ENCODE results near the gene MSI2. TPM values are rescaled to one million over a fixed set of nuclear protein-coding genes. Genes with fewer than 3 reads are reported as not detected.

Gene MSI2
- total and polyA plus RNA-seq, 9 of the 15 experiments (the other 6 are each of a cell fraction or from before 2014, with no cell fraction given), result 4.6 to 61.8 (median 42.4) TPM

DNA sequence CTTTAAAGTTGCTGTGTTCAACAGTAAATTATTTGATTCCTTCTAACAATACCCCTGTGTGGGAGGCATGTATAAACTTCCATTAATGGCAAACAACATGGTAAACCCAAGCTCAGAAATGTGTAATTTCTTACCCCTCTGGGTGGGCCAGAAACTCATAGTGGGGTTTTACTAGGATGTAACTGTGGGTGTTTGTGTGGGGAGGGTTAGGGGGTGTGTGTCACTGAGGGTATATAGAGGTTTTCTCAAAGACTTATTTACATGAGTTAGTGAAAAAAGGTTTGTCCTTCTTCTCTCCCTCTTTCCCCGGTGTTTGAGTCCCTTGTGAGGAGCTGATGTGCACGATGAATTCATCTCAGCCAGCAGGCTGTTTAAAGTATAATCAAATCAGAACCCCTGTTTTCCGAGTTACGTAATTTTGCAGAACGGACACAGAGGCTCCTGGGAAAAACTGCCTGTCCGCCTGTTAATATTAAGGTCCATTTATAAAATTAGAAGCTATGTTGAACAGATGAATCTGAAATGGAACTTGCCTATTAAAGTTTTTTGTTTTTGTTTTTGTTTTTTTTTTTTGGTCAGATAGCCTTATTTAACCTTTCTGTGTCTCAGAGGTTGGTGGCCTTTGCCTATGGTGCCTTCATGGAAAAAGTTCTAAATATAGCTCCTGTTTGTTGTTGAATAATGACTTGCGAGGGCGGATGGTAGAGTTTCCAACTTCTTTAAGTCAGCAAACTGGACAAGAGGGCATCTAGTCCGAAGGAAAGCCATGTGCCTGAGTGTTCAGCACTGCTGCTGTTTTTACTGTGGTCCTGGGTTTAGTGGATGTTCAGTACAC lies 73.3 kb downstream of the MSI2 start (continued):
- TF ChIP-seq, protein P1, sequence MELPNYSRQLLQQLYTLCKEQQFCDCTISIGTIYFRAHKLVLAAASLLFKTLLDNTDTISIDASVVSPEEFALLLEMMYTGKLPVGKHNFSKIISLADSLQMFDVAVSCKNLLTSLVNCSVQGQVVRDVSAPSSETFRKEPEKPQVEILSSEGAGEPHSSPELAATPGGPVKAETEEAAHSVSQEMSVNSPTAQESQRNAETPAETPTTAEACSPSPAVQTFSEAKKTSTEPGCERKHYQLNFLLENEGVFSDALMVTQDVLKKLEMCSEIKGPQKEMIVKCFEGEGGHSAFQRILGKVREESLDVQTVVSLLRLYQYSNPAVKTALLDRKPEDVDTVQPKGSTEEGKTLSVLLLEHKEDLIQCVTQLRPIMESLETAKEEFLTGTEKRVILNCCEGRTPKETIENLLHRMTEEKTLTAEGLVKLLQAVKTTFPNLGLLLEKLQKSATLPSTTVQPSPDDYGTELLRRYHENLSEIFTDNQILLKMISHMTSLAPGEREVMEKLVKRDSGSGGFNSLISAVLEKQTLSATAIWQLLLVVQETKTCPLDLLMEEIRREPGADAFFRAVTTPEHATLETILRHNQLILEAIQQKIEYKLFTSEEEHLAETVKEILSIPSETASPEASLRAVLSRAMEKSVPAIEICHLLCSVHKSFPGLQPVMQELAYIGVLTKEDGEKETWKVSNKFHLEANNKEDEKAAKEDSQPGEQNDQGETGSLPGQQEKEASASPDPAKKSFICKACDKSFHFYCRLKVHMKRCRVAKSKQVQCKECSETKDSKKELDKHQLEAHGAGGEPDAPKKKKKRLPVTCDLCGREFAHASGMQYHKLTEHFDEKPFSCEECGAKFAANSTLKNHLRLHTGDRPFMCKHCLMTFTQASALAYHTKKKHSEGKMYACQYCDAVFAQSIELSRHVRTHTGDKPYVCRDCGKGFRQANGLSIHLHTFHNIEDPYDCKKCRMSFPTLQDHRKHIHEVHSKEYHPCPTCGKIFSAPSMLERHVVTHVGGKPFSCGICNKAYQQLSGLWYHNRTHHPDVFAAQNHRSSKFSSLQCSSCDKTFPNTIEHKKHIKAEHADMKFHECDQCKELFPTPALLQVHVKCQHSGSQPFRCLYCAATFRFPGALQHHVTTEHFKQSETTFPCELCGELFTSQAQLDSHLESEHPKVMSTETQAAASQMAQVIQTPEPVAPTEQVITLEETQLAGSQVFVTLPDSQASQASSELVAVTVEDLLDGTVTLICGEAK (IDR thresholded peaks at IDR 0.05), result peak; percentile 84
- TF ChIP-seq, protein P1 (CRISPR knock-in tag; IDR thresholded peaks at IDR 0.05), result 0 out of 2 replicates have a peak, but pooled peaks have one; percentile 70
- TF ChIP-seq MEF2A (IDR thresholded peaks at IDR 0.05; ENCODE audit: control insufficient read depth, low read depth, low read length), result peak; percentile 76; the same call in 1 of the 2 replicates
- TF ChIP-seq CCNT2 (IDR thresholded peaks at IDR 0.05; ENCODE audit: borderline replicate concordance, extremely low read depth, insufficient read length, low read depth, low read length), result no peak
- TF ChIP-seq RBBP5 (IDR thresholded peaks at IDR 0.05; ENCODE audit: borderline replicate concordance, insufficient read depth, low read length, poor library complexity, severe bottlenecking), result peak; percentile 31
- TF ChIP-seq RAD51 (IDR thresholded peaks at IDR 0.05; ENCODE audit: borderline replicate concordance, low read depth), result no peak
- no peak for TF ChIP-seq RBM39 (optimal IDR thresholded peaks at IDR 0.05; ENCODE audit: low read depth, low read length)
- TF ChIP-seq CBFA2T2 (conservative IDR thresholded peaks at IDR 0.05), result no peak
- TF ChIP-seq GATAD2B (IDR thresholded peaks at IDR 0.05; ENCODE audit: borderline replicate concordance), result no peak
- TF ChIP-seq GTF2E2 (tag; IDR thresholded peaks at IDR 0.05), result no peak
- TF ChIP-seq STAG1 (CRISPR knock-in tag; IDR thresholded peaks at IDR 0.05; ENCODE audit: borderline replicate concordance), result no peak
- TF ChIP-seq MAFF (IDR thresholded peaks at IDR 0.05; ENCODE audit: low read length), result no peak
- no peak for TF ChIP-seq PML (IDR thresholded peaks at IDR 0.05; ENCODE audit: low read length)
- TF ChIP-seq MEF2D (tag; conservative IDR thresholded peaks at IDR 0.05; ENCODE audit: low read depth), result peak; percentile 93
- no peak for TF ChIP-seq NR2C2 (CRISPR knock-in tag; IDR thresholded peaks at IDR 0.05)
- peak; percentile 29 for TF ChIP-seq NR2C2 (tag; IDR thresholded peaks at IDR 0.05)
- TF ChIP-seq IFI16 (CRISPR knock-in tag; IDR thresholded peaks at IDR 0.05), result no peak
- TF ChIP-seq ZNF778 (CRISPR knock-in tag; IDR thresholded peaks at IDR 0.05), result no peak
- TF ChIP-seq NELFE (IDR thresholded peaks at IDR 0.05; ENCODE audit: insufficient read depth, insufficient read length), result no peak
- TF ChIP-seq TARDBP (IDR thresholded peaks at IDR 0.05), result no peak
- TF ChIP-seq BRD4 (IDR thresholded peaks at IDR 0.05), result no peak
- no peak for TF ChIP-seq MCM3 (IDR thresholded peaks at IDR 0.05)

Data from K562 (cell line).